ENCODE data around the gene MEGF10. TPM values are rescaled to one million over a fixed set of nuclear protein-coding genes. Genes with fewer than 3 reads are reported as not detected.

Gene MEGF10
- total and polyA plus RNA-seq, 2 of the 8 experiments (the other 6 are each of a cell fraction or from before 2014, with no cell fraction given), result 38.2 to 53.1 TPM

- TF ChIP-seq EGR1 (IDR thresholded peaks at IDR 0.05; ENCODE audit: borderline replicate concordance, low read depth, low read length) (no peak), RXRA (IDR thresholded peaks at IDR 0.05; ENCODE audit: insufficient read depth, low read depth, low read length) (no peak), RBBP5 (IDR thresholded peaks at IDR 0.05; ENCODE audit: borderline replicate concordance, low read depth, low read length) (no peak), GABPA (IDR thresholded peaks at IDR 0.05; ENCODE audit: borderline replicate concordance, insufficient read depth, low read length) (no peak), KDM4A (IDR thresholded peaks at IDR 0.05; ENCODE audit: low read depth, low read length, severe bottlenecking) (no peak)
Measured at GRCh38 chr5:127418367-127418766, 127.8 kb downstream of the MEGF10 start (continued).

All from H1 (cell line).